ENCODE data around the gene TBC1D3I.
"Not testable (repeated sequence)": the region's sequence is repeated elsewhere in the genome, so short reads cannot be mapped to it uniquely, and the experiment has no call there.

Gene TBC1D3I

GRCh38 chr17:36264470-36264869 is at the start of gene TBC1D3I:
TBC1D3I (minus strand) TSS chr17:36264570; CDS start chr17:36262985, 1,585 bp downstream.
- DNase-seq: not testable (repeated sequence)

- not testable (repeated sequence) for DNase-seq
These were observed 30.8 kb upstream of the TBC1D3I start for GRCh38 chr17:36295161-36295560.

DNA sequence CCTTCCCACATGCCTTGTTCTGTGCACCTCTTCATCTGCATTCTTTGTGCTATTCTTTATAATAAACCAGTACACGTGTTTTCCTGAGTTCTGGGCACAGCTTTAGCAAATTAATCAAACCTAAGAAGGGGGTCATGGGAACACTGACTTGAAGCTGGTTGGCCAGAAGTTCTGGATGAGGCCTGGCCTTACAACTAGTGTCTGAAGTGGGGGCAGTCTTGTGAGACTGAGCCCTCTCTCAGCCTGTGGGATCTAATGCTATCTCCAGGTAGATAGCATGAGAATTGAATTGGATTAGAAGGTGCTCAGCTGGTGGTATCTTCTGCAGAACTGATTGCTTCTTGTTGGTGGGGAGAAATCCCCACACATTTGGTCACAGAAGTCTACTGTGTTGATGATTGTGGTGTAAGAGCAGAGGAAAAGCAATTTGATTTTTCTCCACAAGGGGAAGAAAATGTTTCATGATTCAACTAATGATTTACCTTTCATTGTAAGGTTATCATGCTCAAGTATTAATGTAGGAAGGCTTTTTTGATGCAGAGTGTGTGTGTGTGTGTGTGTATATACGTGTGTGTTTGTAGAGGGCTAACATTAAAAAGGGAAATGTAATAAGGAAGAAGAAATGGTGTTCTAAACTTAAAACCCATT is 25.7 kb upstream of the TBC1D3I start:
- not testable (repeated sequence) for DNase-seq

DNA sequence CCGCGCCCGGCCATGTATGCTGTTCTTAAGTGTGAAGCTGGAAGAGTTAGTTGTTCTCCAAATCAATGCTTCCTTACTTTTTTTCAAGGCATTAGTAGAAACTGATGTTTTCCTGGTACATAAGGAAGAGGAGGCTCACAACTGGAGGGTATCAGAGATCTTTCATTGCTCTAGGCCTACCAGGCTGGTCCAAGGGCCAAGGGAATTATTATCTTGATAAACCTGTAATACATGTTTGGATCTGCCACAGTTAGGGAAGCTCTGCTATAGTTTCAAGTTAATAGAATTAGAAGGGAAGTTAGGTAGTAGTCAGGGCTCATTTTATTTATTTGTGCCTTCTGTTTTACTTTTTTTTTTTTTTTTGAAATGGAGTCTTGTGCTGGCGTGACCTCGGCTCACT is 19.8 kb upstream of the TBC1D3I start:
- DNase-seq: not testable (repeated sequence)

DNA sequence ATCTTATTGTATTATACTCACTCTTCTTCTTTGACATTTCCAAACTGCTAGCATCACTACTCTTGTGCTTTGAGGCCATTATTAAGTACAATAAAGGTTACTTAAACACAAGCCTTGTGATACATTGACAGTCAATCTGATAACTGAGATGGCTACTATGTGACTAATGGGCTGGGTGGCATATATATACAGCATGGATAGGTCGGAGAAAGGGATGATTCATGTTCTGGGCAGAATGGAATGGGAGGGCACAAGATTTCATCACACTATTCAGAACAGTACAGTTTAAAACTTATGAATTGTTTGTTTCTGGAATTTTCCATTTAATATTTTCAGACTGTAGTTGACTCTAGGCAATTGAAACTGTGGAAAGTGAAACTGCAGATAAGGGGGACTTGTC is 18.9 kb upstream of the TBC1D3I start:
- not testable (repeated sequence) for DNase-seq

GRCh38 chr17:36242046-36242445 is 22.3 kb downstream of the TBC1D3I start:
- DNase-seq: not testable (repeated sequence)

DNA sequence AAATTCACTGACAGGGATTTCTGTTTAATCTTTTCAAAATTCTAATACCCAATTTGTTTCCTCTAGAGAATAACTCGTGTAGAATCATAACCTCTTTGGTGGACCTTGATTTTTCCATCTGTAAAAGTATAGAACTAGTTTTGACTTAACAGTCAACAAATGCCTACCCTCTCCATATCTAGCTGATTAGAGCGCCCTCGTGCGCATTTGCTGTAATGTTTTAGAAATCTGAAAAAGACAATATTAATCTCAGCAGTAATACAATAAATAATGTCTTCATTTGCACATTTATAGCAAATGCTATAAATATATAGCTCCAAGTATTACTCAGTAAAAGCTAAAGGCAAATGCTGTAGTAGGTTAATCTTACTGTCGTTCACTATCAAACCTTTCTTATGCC is 34.7 kb downstream of the TBC1D3I start:
- peak; percentile 24 for DNase-seq

- DNase-seq: not testable (repeated sequence)
These were observed 41.4 kb downstream of the TBC1D3I start for GRCh38 chr17:36222967-36223366.

- not testable (repeated sequence) for DNase-seq
These were observed 42.7 kb downstream of the TBC1D3I start for GRCh38 chr17:36221581-36222100.

GRCh38 chr17:36220737-36221580 is 43.4 kb downstream of the TBC1D3I start:
- DNase-seq: not testable (repeated sequence)

DNA sequence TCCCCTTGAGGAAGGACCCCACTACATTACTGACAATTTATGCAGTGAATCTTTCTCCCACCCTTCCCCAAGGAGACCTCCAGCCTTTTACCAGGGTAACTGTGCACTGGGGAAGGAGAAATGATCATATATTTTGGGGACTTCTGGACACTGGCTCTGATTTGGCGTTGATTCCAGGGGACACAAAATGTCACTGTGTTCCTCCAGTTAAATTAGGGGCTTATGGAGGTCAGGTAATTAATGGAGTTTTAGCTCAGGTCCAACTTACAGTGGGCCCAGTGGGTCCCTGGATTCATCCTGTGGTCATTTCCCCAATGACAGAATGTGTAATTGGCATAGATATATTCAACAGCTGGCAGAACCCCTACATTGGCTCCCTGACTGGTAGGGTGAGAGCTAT is 44.8 kb downstream of the TBC1D3I start:
- not testable (repeated sequence) for DNase-seq

DNA sequence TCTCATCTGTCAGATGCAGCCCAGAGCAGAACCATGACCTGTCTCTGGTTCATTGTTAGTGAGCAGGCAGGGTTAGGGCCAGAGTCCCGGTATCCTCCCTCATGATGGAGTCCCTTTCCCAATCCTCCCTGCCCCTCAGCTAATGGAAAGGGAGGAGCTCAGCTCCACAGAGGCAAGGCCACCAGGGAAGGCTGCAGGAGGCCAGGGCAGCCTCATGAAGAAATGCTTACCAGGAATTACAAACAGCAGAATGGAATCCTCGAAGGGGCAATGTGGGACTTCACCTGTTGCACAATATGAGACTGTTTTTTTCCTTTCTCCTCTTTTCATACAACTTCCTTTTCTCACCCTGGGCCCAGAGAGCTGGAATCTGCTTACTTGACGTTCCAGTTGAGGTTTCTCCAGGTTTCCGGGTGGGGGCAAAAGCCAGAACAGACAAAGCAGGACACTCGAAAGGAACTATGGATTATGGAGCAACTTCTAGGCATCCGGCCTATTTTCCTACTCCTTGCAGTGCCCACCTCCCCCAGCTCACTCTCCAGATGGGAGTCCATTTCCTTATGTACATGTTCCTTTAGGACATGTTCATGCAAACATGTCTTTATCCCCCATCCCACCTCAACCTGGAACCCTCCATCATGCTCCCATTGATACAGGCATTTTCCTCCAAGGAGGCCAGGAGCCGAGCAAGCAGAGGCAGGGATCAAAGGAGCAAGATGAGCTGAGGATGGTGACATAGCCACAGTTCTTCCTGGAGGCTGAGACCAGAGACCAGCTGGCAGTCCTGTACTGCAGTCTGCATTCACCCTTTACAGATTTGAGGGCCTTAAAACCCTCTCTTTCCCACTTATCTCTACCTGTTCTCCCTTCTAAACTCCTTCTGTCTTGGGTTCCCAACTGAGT is 48.7 kb downstream of the TBC1D3I start:
- DNase-seq: not testable (repeated sequence)

GRCh38 chr17:36214918-36215317 is 49.5 kb downstream of the TBC1D3I start:
- no peak for DNase-seq

DNA sequence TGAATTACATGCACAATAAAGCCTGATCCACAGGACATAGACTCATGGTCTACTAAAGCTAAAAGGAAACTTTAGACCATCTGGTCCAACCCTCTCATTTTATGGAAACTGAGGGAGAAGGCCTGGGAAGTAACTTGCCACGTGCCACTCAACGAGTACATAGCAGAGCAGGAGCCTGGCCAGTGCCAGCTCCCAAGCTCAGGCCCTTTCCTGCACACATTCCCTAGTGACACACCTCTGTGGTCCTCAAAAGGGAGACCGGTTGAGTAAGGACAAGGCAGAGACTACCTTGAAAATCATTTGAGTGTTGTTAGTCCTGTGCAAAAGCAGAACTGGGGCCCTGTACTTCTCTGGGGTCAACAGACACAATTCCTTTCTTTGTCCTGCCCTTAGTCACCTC is 50.7 kb downstream of the TBC1D3I start:
- DNase-seq: no peak

DNA sequence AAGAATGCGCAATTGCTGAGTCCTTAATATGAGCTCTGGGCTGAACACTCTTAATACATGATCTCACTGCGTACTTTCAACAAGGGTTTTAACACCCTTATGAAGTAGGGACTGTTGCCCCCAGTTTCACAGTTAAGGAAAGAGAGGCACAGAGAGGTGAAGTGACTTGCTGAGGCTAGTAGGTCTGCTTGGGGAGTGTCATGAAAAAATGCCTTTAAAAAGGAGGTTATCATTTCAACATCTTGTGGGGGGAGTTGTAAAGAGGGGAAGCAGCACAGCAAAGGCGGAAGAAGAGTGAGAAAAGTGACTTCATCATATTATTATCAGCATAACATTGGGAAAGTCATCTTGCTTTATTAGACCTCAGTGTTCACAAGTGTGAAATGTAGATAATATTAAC is 51.4 kb downstream of the TBC1D3I start:
- DNase-seq: no peak

- no peak for DNase-seq
These were observed 52.1 kb downstream of the TBC1D3I start for GRCh38 chr17:36212272-36212605.

DNA sequence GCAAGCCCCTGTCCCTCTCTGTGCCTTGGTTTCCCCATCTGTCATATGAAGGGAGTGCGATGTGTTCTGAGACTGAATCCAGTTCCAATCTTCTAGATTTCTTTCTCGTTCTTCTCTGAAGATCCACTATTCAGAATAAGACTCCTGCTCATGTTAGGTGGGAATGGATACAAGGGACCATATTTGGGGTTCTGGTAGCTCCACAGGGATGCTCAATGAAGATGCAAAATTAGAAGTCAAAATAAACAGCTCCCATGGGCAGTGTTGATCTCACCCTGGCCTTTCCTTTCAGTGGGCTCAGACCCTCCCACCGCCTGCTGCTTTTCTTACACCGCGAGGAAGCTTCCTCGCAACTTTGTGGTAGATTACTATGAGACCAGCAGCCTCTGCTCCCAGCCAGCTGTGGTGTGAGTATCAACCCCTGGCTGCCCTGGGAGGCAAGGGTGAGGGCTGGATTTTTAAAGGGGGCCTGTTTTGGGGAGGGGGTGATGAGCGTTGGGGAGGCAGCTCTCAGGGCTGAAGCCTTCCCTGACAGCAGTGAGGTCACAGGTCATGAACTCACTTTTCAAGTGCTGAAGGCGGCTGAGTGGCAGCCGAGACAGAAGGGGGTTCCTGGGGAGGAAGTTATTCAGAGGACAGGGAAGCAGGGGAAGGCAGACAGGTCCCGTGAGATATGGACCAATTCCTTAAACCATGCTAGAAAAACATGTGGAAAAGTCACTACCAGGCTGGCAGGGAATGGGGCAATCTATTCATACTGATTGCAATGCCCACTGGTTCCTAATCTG is 52.7 kb downstream of the TBC1D3I start:
- peak; percentile 68 for DNase-seq

DNA sequence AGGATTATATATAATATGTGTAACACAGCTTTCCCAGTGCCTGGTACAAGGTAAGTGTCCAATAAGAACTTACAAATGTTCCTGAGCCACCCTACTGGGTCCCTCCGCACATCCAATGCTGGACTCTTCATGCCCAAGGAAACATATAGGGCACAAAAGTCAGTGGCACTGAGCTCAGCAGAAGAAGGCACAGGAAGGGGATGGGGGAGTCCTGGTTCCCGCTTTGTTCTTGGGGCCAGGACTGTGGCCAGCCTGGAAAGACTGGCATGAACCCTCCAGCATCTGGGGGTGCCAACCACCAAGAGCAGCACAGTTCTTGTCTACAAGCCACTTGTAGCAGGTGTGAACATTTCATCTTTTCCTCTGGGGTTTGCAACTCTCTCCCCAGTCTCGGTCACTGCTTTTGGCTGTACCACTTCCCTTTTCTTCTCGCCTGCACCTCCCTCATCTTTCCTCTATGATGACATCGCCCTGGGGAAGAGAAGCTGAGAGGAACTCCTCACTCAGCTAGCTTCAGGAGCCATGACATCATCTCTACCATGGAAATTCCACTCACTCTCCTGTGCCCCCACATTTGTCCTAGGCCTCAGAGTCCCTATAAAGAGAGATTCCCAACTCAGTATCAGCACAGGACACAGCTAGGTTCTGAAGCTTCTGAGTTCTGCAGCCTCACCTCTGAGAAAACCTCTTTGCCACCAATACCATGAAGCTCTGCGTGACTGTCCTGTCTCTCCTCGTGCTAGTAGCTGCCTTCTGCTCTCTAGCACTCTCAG is 53.7 kb downstream of the TBC1D3I start, which contains the start of gene CCL4L2:
Gene CCL4L2, plus strand, starts transcription at position 625 of the 773 bp plus-strand sequence.
- DNase-seq: peak; percentile 65

GRCh38 chr17:36209575-36209974 is 54.8 kb downstream of the TBC1D3I start:
- DNase-seq: no peak

DNA sequence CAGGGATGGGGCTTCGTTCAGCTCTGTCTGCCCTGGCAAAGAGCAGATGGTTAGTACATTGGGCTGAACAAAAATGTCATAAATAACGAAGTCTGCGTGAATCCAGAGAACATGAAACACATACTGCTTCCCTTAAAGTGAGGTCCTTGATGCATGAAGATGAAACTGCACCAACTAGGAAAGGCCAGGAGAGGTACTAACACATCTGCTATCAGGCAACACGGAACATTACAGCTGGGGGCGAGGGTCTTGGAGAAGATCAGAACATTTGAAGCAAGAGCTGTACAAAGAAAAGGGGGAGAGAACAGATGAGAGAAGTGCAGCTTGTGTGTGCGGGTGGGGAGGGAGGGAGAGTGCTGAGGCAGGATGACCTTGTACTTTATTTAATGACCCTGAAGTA is 57.0 kb downstream of the TBC1D3I start:
- DNase-seq: not testable (repeated sequence)

- not testable (repeated sequence) for DNase-seq
These were observed 57.9 kb downstream of the TBC1D3I start for GRCh38 chr17:36206486-36206821.

Measured in CD4-positive, alpha-beta T cell treated with Interleukin-15 for 1 hour (primary cell).